ENCODE measurements around the gene ADAM12.

ADAM12 gene

DNA sequence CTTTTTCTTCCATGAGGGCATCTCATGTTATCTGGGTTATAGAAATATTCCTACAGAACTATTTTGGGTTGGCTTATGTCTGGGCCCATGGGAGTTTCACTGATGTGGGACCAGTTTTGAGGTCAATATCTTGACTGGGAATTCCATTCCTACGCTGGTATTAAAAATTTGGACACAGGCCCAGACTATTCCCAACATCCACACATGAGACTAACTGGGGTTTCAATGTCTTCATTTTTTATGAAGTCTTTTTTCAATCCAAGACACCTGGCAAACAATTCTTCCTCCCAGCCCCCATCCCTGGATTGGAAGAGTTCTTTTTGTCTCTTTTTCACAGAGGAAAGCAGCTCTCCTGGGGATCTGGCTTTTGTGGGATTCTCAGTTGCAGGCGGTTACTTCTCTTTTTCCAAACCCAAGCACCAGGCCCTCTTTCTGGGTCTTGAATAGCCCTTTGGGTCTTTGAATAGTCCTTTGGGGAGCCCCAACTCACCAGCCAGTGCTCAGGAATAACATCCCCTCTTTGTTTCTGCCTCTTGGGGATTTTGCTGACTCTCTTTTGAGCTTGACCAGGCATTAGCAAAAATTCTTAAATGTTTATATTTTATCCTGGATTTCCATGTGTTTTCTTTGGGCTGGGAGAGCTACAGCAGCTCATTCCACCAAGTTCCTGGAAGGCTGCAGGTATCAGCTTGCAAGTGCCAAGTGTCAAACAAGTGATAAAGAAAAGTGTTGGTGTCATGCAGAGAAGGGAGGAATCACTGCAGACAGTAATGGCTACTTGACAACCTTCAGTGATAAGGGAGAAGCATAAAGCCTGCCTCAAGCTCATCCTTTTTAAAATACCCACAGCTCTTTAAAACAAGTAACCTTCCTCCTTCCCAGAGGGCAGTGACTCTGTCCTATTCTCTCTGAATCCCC lies 234.3 kb downstream of the ADAM12 start:
- CTCF ChIA-PET: no interaction called here
- TF ChIP-seq NFRKB (IDR thresholded peaks at IDR 0.05) (no peak), ELF4 (IDR thresholded peaks at IDR 0.05) (no peak), ARNT (IDR thresholded peaks at IDR 0.05) (no peak), CTBP1 (IDR thresholded peaks at IDR 0.05; ENCODE audit: borderline replicate concordance) (no peak)
- TF ChIP-seq, protein P1, sequence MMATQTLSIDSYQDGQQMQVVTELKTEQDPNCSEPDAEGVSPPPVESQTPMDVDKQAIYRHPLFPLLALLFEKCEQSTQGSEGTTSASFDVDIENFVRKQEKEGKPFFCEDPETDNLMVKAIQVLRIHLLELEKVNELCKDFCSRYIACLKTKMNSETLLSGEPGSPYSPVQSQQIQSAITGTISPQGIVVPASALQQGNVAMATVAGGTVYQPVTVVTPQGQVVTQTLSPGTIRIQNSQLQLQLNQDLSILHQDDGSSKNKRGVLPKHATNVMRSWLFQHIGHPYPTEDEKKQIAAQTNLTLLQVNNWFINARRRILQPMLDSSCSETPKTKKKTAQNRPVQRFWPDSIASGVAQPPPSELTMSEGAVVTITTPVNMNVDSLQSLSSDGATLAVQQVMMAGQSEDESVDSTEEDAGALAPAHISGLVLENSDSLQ (IDR thresholded peaks at IDR 0.05): no peak
- no peak for DNase-seq (ENCODE audit: extremely low spot score)
- POLR2A ChIA-PET: no interaction called here

- no peak for DNase-seq (ENCODE audit: extremely low spot score)
- CTCF ChIA-PET: no interaction called here
Observed at GRCh38 chr10:126147866-126148587, 240.2 kb downstream of the ADAM12 start.

GRCh38 chr10:126146771-126147170 lies 241.5 kb downstream of the ADAM12 start:
- no peak for DNase-seq (ENCODE audit: extremely low spot score)
- no peak for TF ChIP-seq TARDBP (IDR thresholded peaks at IDR 0.05)
- no peak for TF ChIP-seq LEF1 (IDR thresholded peaks at IDR 0.05; ENCODE audit: borderline replicate concordance)
- no peak for TF ChIP-seq HDGF (IDR thresholded peaks at IDR 0.05; ENCODE audit: borderline replicate concordance)
- TF ChIP-seq, protein P1 (IDR thresholded peaks at IDR 0.05): no peak
- no peak for TF ChIP-seq L3MBTL2 (conservative IDR thresholded peaks at IDR 0.05)
- TF ChIP-seq ELF4 (IDR thresholded peaks at IDR 0.05): no peak
- ChIA-PET CTCF (no interaction called here), POLR2A (no interaction called here)

More at GRCh38 chr10:126147866-126148587, 240.2 kb downstream of the ADAM12 start:
- no peak for TF ChIP-seq L3MBTL2 (conservative IDR thresholded peaks at IDR 0.05)
- TF ChIP-seq, protein P1 (IDR thresholded peaks at IDR 0.05): no peak
- no peak for TF ChIP-seq HDGF (IDR thresholded peaks at IDR 0.05; ENCODE audit: borderline replicate concordance)
- no peak for TF ChIP-seq FOXK2 (IDR thresholded peaks at IDR 0.05)
- TF ChIP-seq ARNT (IDR thresholded peaks at IDR 0.05): no peak
- no peak for TF ChIP-seq NFRKB (IDR thresholded peaks at IDR 0.05)
- no peak for TF ChIP-seq ZNF384 (IDR thresholded peaks at IDR 0.05)
- no peak for TF ChIP-seq SP1 (IDR thresholded peaks at IDR 0.05)
- no peak for TF ChIP-seq SUZ12 (IDR thresholded peaks at IDR 0.05)
- TF ChIP-seq FOXM1 (IDR thresholded peaks at IDR 0.05; ENCODE audit: borderline replicate concordance): no peak
- TF ChIP-seq ELF4 (IDR thresholded peaks at IDR 0.05): no peak
- TF ChIP-seq TARDBP (IDR thresholded peaks at IDR 0.05): no peak
- TF ChIP-seq CTBP1 (IDR thresholded peaks at IDR 0.05; ENCODE audit: borderline replicate concordance): no peak
- no peak for TF ChIP-seq FOXA1 (IDR thresholded peaks at IDR 0.05)
- no peak for TF ChIP-seq BHLHE40 (IDR thresholded peaks at IDR 0.05; ENCODE audit: borderline replicate concordance)
- TF ChIP-seq LEF1 (IDR thresholded peaks at IDR 0.05; ENCODE audit: borderline replicate concordance): no peak
- POLR2A ChIA-PET: no interaction called here

GRCh38 chr10:126143117-126143516 lies 245.2 kb downstream of the ADAM12 start:
- CTCF ChIA-PET: no interaction called here
- POLR2A ChIA-PET: no interaction called here
- no peak for DNase-seq (ENCODE audit: extremely low spot score)
- TF ChIP-seq BHLHE40 (IDR thresholded peaks at IDR 0.05; ENCODE audit: borderline replicate concordance) (no peak), ZNF384 (IDR thresholded peaks at IDR 0.05) (no peak)

GRCh38 chr10:126140746-126141273 lies 247.5 kb downstream of the ADAM12 start:
- no peak for TF ChIP-seq LEF1 (IDR thresholded peaks at IDR 0.05; ENCODE audit: borderline replicate concordance)
- TF ChIP-seq HDGF (IDR thresholded peaks at IDR 0.05; ENCODE audit: borderline replicate concordance): no peak
- TF ChIP-seq FOXK2 (IDR thresholded peaks at IDR 0.05): no peak
- TF ChIP-seq, protein P1 (IDR thresholded peaks at IDR 0.05): no peak
- no peak for TF ChIP-seq ZNF384 (IDR thresholded peaks at IDR 0.05)
- no peak for TF ChIP-seq FOXM1 (IDR thresholded peaks at IDR 0.05; ENCODE audit: borderline replicate concordance)
- no peak for TF ChIP-seq FOXA1 (IDR thresholded peaks at IDR 0.05)
- CTCF ChIA-PET: no interaction called here
- no peak for DNase-seq (ENCODE audit: extremely low spot score)
- POLR2A ChIA-PET: no interaction called here
